Measurements from ENCODE around the gene CAPZA2. TPM values are rescaled to one million over a fixed set of nuclear protein-coding genes. Genes with fewer than 3 reads are reported as not detected.

Gene CAPZA2
- total RNA-seq, 1 experiment from 2014 or later: 57.7 TPM

GRCh38 chr7:116938678-116939077, 76.3 kb downstream of the CAPZA2 start:
- Histone ChIP-seq H3K4me1 (ENCODE audit: insufficient read depth, low read length) (no peaks in the 10 kb centered on the region), H3K27me3 (ENCODE audit: low read length) (no peaks in the 10 kb centered on the region), H3K4me3 (ENCODE audit: low read length) (no peak overlapping the region), H3K36me3 (ENCODE audit: low read depth, low read length) (no peaks in the 10 kb centered on the region), H3K27ac (ENCODE audit: low read length) (no peak overlapping the region), H2AFZ (ENCODE audit: low read length) (no peak overlapping the region), H4K20me1 (ENCODE audit: low read length) (no peaks in the 10 kb centered on the region), H3K4me2 (ENCODE audit: low read length) (no peak overlapping the region), H3K9ac (ENCODE audit: low read length) (no peak overlapping the region), H3K79me2 (ENCODE audit: low read length) (no peaks in the 10 kb centered on the region), H3K9me3 (ENCODE audit: low read length) (no peaks in the 10 kb centered on the region), H3K9me2 (replicated peaks; ENCODE audit: low read length) (no peaks in the 10 kb centered on the region), H3F3A (ENCODE audit: low read length, unreplicated experiment) (no peaks in the 10 kb centered on the region)
- ChIA-PET CTCF (no interaction called here), POLR2A (ENCODE audit: unreplicated experiment) (interaction anchor here (0.6 kb wide), 1 partner anchor 14 kb away, joined by 5 read pairs; no protein-coding TSS in a partner anchor)
- intact Hi-C loops (cut with micrococcal nuclease): no loop called here
- DNase-seq (no peak), ATAC-seq (no peak)
- TF ChIP-seq EZH2 (IDR thresholded peaks at IDR 0.05; ENCODE audit: low read length, unreplicated experiment): no peak
- TF ChIP-seq CTCF (conservative IDR thresholded peaks at IDR 0.05; ENCODE audit: low read depth, low read length): no peak
- no peak for TF ChIP-seq EZH2phosphoT487 (IDR thresholded peaks at IDR 0.05; ENCODE audit: borderline replicate concordance, low read length)
- BruUV-seq (replicated peaks): no TSS peak

- BruUV-seq (replicated peaks): no TSS peak
- Histone ChIP-seq H3K79me2 (ENCODE audit: low read length) (no peaks in the 10 kb centered on the region), H3K4me2 (ENCODE audit: low read length) (no peak overlapping the region), H3K9me2 (replicated peaks; ENCODE audit: low read length) (no peaks in the 10 kb centered on the region), H3K27ac (ENCODE audit: low read length) (no peak overlapping the region), H3K9ac (ENCODE audit: low read length) (no peak overlapping the region), H3K36me3 (ENCODE audit: low read depth, low read length) (no peaks in the 10 kb centered on the region), H3K9me3 (ENCODE audit: low read length) (no peaks in the 10 kb centered on the region), H3K4me3 (ENCODE audit: low read length) (no peak overlapping the region), H3K4me1 (ENCODE audit: insufficient read depth, low read length) (no peaks in the 10 kb centered on the region), H2AFZ (ENCODE audit: low read length) (no peak overlapping the region), H3F3A (ENCODE audit: low read length, unreplicated experiment) (no peaks in the 10 kb centered on the region), H4K20me1 (ENCODE audit: low read length) (no peaks in the 10 kb centered on the region), H3K27me3 (ENCODE audit: low read length) (no peaks in the 10 kb centered on the region)
- POLR2A ChIA-PET (ENCODE audit: unreplicated experiment): no interaction called here
- CTCF ChIA-PET: no interaction called here
- ATAC-seq: no peak
- intact Hi-C loops (cut with micrococcal nuclease): no loop called here
- TF ChIP-seq CTCF (conservative IDR thresholded peaks at IDR 0.05; ENCODE audit: low read depth, low read length): no peak
- TF ChIP-seq EZH2 (IDR thresholded peaks at IDR 0.05; ENCODE audit: low read length, unreplicated experiment): no peak
- TF ChIP-seq EZH2phosphoT487 (IDR thresholded peaks at IDR 0.05; ENCODE audit: borderline replicate concordance, low read length): no peak
- no peak for DNase-seq
These were observed 78.4 kb downstream of the CAPZA2 start for GRCh38 chr7:116940689-116941370.

- intact Hi-C loops (cut with micrococcal nuclease): no loop called here
- H3K4me2 ChIP-seq (ENCODE audit: low read length): no peak overlapping the region
- H3K9ac ChIP-seq (ENCODE audit: low read length): no peak overlapping the region
- no peaks in the 10 kb centered on the region for H3F3A ChIP-seq (ENCODE audit: low read length, unreplicated experiment)
- no peaks in the 10 kb centered on the region for H3K79me2 ChIP-seq (ENCODE audit: low read length)
- no peaks in the 10 kb centered on the region for H3K9me3 ChIP-seq (ENCODE audit: low read length)
- no peaks in the 10 kb centered on the region for H3K27me3 ChIP-seq (ENCODE audit: low read length)
- H2AFZ ChIP-seq (ENCODE audit: low read length): no peak overlapping the region
- BruUV-seq (replicated peaks): no TSS peak
- ChIA-PET POLR2A (ENCODE audit: unreplicated experiment) (no interaction called here), CTCF (no interaction called here)
- DNase-seq (no peak), ATAC-seq (no peak)
- H4K20me1 ChIP-seq (ENCODE audit: low read length): no peaks in the 10 kb centered on the region
- no peak for TF ChIP-seq EZH2 (IDR thresholded peaks at IDR 0.05; ENCODE audit: low read length, unreplicated experiment)
- TF ChIP-seq CTCF (conservative IDR thresholded peaks at IDR 0.05; ENCODE audit: low read depth, low read length): no peak
- TF ChIP-seq EZH2phosphoT487 (IDR thresholded peaks at IDR 0.05; ENCODE audit: borderline replicate concordance, low read length): no peak
- H3K9me2 ChIP-seq (replicated peaks; ENCODE audit: low read length): no peaks in the 10 kb centered on the region
- no peaks in the 10 kb centered on the region for H3K4me1 ChIP-seq (ENCODE audit: insufficient read depth, low read length)
- no peaks in the 10 kb centered on the region for H3K36me3 ChIP-seq (ENCODE audit: low read depth, low read length)
- H3K4me3 ChIP-seq (ENCODE audit: low read length): no peak overlapping the region
- no peak overlapping the region for H3K27ac ChIP-seq (ENCODE audit: low read length)
These were observed 80.1 kb downstream of the CAPZA2 start for GRCh38 chr7:116942504-116942903.
